WTC11 (cell line): ENCODE data around the gene HRH4. TPM values are rescaled to one million over a fixed set of nuclear protein-coding genes. Genes with fewer than 3 reads are reported as not detected.

Experiments
- ATAC-seq: fragments of 200-7000 bp; cut with Tn5 transposase; 2 replicates; pipeline ENCODE4 v1.10.0; 2021; ENCODE audit warnings: mild to moderate bottlenecking, moderate library complexity
- CTCF ChIA-PET: fragments of 300-600 bp; sonication (Branson Sonifier 250); formaldehyde crosslinking; loops from one replicate; lab custom pipeline; 2021; ENCODE audit warnings: antibody characterized with exemption; lab: Charles Lee
- POLR2A ChIA-PET: fragments of 350-600 bp; sonication (Branson Sonifier 250); formaldehyde crosslinking; loops from one replicate; lab custom pipeline; 2021; ENCODE audit warnings: antibody characterized with exemption; lab: Charles Lee
- DNase-seq: peaks from one replicate; pipeline ENCODE4 v3.0.0; 2021; ENCODE audit warnings: low spot score
- H3K27ac Mint-ChIP-seq: 2 replicates; pipeline ENCODE4 v1.8.0; 2021; ENCODE audit warnings: mixed read lengths
- H3K27me3 Mint-ChIP-seq: 2 replicates; pipeline ENCODE4 v1.8.0; 2021; ENCODE audit warnings: low read depth, mild to moderate bottlenecking, moderate library complexity, mixed read lengths
- H3K36me3 Mint-ChIP-seq: 2 replicates; pipeline ENCODE4 v1.8.0; 2021; ENCODE audit warnings: mixed read lengths
- H3K4me1 Mint-ChIP-seq: 2 replicates; pipeline ENCODE4 v1.8.0; 2022; ENCODE audit warnings: mixed read lengths
- H3K4me3 Mint-ChIP-seq: 2 replicates; pipeline ENCODE4 v1.8.0; 2021; ENCODE audit warnings: mild to moderate bottlenecking, moderate library complexity, mixed read lengths
- H3K9me3 Mint-ChIP-seq: 2 replicates; pipeline ENCODE4 v1.8.0; 2021; ENCODE audit warnings: mixed read lengths
- ATF1 ChIP-seq: sonication (generic); formaldehyde crosslinking; IDR thresholded peaks from 2 replicates; pipeline ENCODE4 v1.8.1; 2023; ENCODE audit warnings: mild to moderate bottlenecking, moderate library complexity, missing genetic modification reagents
- ELF4 ChIP-seq: sonication (generic); formaldehyde crosslinking; IDR thresholded peaks from 2 replicates; pipeline ENCODE4 v1.8.1; 2022; ENCODE audit warnings: low read depth, mild to moderate bottlenecking, moderate library complexity, missing genetic modification reagents
- FOXK1 ChIP-seq: sonication (generic); formaldehyde crosslinking; IDR thresholded peaks from 2 replicates; pipeline ENCODE4 v1.8.0; 2022; ENCODE audit warnings: mild to moderate bottlenecking, moderate library complexity, missing genetic modification reagents
- HMGA2 ChIP-seq: fragments of 250-450 bp; sonication (Bioruptor Pico); IDR thresholded peaks from 2 replicates; pipeline ENCODE4 v1.4.0; 2021; ENCODE audit warnings: mild to moderate bottlenecking, moderate library complexity
- NFATC4 ChIP-seq: fragments of 250-450 bp; sonication (Bioruptor Pico); IDR thresholded peaks from 2 replicates; pipeline ENCODE4 v1.9.0; 2021; ENCODE audit warnings: mild to moderate bottlenecking
- TP53 ChIP-seq: sonication (generic); formaldehyde crosslinking; IDR thresholded peaks from 2 replicates; pipeline ENCODE4 v1.8.1; 2023; ENCODE audit warnings: mild to moderate bottlenecking, missing genetic modification reagents
- ZNF396 ChIP-seq: fragments of 250-450 bp; sonication (Bioruptor Pico); IDR thresholded peaks from 2 replicates; pipeline ENCODE4 v1.8.0; 2021; ENCODE audit warnings: mild to moderate bottlenecking, moderate library complexity, borderline replicate concordance
- total RNA-seq: library from RNA; stranded (reverse); gene quantifications from 3 replicates; pipeline ENCODE4 v1.2.3, GENCODE V29; 2021
- TF ChIP-seq, protein P1 (sequence below): sonication (generic); formaldehyde crosslinking; IDR thresholded peaks from 2 replicates; pipeline ENCODE4 v1.8.1; 2022; ENCODE audit warnings: mild to moderate bottlenecking, missing genetic modification reagents, moderate library complexity, borderline replicate concordance
- TF ChIP-seq, protein P2 (sequence below): fragments of 250-450 bp; sonication (Bioruptor Pico); IDR thresholded peaks from 2 replicates; pipeline ENCODE4 v1.9.0; 2021; ENCODE audit warnings: mild to moderate bottlenecking
- TF ChIP-seq, protein P3 (sequence below): fragments of 250-450 bp; sonication (Bioruptor Pico); IDR thresholded peaks from 2 replicates; pipeline ENCODE4 v2.1.2; 2022; ENCODE audit warnings: mild to moderate bottlenecking, moderate library complexity
- TF ChIP-seq, protein P4 (sequence below): sonication (generic); formaldehyde crosslinking; IDR thresholded peaks from 2 replicates; pipeline ENCODE4 v1.8.1; 2022; ENCODE audit warnings: missing genetic modification reagents, borderline replicate concordance
- TF ChIP-seq, protein P5 (sequence below): fragments of 250-450 bp; sonication (Bioruptor Pico); IDR thresholded peaks from 2 replicates; pipeline ENCODE4 v1.9.0; 2021; ENCODE audit warnings: mild to moderate bottlenecking, borderline replicate concordance

HRH4 gene
- total RNA-seq, 1 experiment from 2014 or later: not detected

DNA sequence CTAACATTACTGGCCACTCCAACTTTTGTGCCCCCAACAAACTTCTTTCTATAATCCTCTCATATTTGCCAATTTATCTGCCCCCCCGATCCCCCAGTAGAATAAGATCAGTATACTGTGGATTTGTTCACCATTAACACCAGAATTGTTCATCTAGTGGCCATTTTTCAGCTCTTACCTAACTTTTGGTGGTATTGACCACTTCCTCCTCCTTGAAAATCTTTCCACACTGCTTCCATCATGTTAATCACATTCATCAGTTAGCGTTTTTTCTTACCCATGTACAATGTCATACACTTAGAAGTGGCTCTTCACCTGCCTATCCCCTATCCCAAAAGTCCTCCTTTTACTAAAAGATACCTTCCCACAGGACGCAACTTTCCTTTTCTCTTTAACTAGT lies 27.8 kb upstream of the HRH4 start (continued):
- TF ChIP-seq, protein P1, sequence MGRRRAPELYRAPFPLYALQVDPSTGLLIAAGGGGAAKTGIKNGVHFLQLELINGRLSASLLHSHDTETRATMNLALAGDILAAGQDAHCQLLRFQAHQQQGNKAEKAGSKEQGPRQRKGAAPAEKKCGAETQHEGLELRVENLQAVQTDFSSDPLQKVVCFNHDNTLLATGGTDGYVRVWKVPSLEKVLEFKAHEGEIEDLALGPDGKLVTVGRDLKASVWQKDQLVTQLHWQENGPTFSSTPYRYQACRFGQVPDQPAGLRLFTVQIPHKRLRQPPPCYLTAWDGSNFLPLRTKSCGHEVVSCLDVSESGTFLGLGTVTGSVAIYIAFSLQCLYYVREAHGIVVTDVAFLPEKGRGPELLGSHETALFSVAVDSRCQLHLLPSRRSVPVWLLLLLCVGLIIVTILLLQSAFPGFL: no peak

DNA sequence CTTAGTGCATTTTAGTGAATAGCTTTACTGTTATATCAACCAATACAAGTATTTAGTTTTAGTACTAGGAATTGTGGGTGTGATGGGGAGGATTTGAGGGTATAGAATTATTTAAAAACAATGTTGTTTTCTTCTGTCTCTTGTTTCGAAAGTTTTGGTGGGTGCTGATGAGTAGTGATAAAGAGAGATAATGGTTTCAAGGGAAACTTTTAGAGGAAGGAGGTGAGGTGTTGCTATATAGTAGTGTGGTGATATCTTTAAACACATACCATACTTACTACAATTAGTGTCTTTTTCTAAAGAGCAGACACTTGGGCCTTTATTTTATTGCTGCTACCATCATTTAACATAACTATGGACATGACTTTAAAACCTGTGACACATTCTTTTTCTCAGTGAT lies 23.5 kb upstream of the HRH4 start:
- Mint-ChIP-seq H3K36me3 (peaks cover 52% of the 10 kb centered on the region), H3K4me3 (no peak overlapping the region)
- POLR2A ChIA-PET: no interaction called here

DNA sequence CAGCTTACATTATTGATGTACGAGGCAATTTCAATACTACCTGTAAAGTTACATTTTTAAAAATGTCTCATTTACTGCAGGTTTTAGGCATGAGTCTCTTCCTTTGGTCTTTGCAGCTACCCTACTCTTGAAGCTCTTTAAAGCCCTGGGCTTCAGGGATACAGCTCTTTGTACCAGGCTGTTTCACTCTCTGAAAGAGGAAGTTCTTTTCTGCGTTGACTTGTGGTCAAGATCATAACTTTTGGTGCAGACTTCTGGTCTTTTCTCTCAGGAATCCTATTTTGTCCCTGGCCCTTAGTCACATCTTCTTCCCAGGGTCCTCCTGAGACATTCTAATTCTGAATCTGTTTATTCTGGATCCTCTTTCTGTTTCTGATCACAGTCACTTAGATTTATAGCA lies 16.6 kb upstream of the HRH4 start:
- no peak for ATAC-seq
- Mint-ChIP-seq H3K4me3 (no peak overlapping the region), H3K27ac (no peak overlapping the region), H3K27me3 (no peaks in the 10 kb centered on the region), H3K36me3 (peaks cover 46% of the 10 kb centered on the region), H3K9me3 (no peaks in the 10 kb centered on the region), H3K4me1 (no peaks in the 10 kb centered on the region)
- POLR2A ChIA-PET: no interaction called here
- CTCF ChIA-PET: interaction anchor here (0.7 to 1.3 kb wide), 3 partner anchors 10 to 84 kb away, joined by 3 to 5 read pairs (median 3); no protein-coding TSS in a partner anchor
- DNase-seq: no peak
- TF ChIP-seq HMGA2 (CRISPR knock-in tag) (no peak), TP53 (CRISPR knock-in tag) (no peak), ELF4 (CRISPR knock-in tag) (no peak), NFATC4 (CRISPR knock-in tag) (no peak), FOXK1 (no peak), ATF1 (CRISPR knock-in tag) (no peak)
- TF ChIP-seq, protein P2, sequence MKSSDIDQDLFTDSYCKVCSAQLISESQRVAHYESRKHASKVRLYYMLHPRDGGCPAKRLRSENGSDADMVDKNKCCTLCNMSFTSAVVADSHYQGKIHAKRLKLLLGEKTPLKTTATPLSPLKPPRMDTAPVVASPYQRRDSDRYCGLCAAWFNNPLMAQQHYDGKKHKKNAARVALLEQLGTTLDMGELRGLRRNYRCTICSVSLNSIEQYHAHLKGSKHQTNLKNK (CRISPR knock-in tag): no peak
- TF ChIP-seq, protein P1: no peak

More for the DNA sequence above, 23.5 kb upstream of the HRH4 start:
- TF ChIP-seq, protein P3, sequence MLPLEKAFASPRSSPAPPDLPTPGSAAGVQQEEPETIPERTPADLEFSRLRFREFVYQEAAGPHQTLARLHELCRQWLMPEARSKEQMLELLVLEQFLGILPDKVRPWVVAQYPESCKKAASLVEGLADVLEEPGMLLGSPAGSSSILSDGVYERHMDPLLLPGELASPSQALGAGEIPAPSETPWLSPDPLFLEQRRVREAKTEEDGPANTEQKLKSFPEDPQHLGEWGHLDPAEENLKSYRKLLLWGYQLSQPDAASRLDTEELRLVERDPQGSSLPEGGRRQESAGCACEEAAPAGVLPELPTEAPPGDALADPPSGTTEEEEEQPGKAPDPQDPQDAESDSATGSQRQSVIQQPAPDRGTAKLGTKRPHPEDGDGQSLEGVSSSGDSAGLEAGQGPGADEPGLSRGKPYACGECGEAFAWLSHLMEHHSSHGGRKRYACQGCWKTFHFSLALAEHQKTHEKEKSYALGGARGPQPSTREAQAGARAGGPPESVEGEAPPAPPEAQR (CRISPR knock-in tag): no peak
- H3K9me3 Mint-ChIP-seq: no peaks in the 10 kb centered on the region
- H3K4me1 Mint-ChIP-seq: no peaks in the 10 kb centered on the region
- no peaks in the 10 kb centered on the region for H3K27me3 Mint-ChIP-seq
- no peak overlapping the region for H3K27ac Mint-ChIP-seq
- CTCF ChIA-PET: interaction anchor here (1.2 to 1.4 kb wide), 2 partner anchors 10 to 52 kb away, joined by 3 to 6 read pairs; no protein-coding TSS in a partner anchor
- no peak for DNase-seq
- ATAC-seq: no peak

DNA sequence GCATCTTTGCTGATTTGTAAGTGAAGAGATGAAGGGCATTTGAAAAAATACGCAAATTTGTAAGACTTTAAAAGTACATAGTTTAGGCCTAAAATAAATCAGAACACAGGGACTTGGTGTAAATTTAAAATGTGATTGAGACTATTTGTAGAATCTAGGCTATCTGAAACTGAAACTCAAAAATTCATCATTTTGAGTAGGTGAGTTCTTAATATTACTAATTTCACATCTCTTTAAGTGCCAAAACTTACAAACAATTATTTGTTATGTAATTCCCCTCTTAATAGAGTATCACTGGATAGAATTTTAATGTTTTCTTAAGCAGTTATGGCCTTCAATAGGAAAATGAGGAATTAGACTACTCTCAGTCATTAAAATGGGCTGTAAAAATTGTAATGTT lies 14.0 kb upstream of the HRH4 start:
- Mint-ChIP-seq H3K36me3 (peaks cover 50% of the 10 kb centered on the region), H3K4me3 (no peak overlapping the region), H3K9me3 (no peaks in the 10 kb centered on the region), H3K4me1 (no peaks in the 10 kb centered on the region), H3K27ac (no peak overlapping the region), H3K27me3 (no peaks in the 10 kb centered on the region)
- ChIA-PET CTCF (interaction anchor here (0.5 to 2.1 kb wide), 11 partner anchors 10 to 292 kb away, joined by 3 to 21 read pairs (median 4); no protein-coding TSS in a partner anchor), POLR2A (no interaction called here)
- no peak for DNase-seq
- no peak for ATAC-seq
- TF ChIP-seq, protein P4, sequence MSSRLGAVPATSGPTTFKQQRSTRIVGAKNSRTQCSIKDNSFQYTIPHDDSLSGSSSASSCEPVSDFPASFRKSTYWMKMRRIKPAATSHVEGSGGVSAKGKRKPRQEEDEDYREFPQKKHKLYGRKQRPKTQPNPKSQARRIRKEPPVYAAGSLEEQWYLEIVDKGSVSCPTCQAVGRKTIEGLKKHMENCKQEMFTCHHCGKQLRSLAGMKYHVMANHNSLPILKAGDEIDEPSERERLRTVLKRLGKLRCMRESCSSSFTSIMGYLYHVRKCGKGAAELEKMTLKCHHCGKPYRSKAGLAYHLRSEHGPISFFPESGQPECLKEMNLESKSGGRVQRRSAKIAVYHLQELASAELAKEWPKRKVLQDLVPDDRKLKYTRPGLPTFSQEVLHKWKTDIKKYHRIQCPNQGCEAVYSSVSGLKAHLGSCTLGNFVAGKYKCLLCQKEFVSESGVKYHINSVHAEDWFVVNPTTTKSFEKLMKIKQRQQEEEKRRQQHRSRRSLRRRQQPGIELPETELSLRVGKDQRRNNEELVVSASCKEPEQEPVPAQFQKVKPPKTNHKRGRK (CRISPR knock-in tag): no peak
- TF ChIP-seq ZNF396 (CRISPR knock-in tag): no peak
- TF ChIP-seq NFATC4 (CRISPR knock-in tag): no peak
- TF ChIP-seq, protein P5, sequence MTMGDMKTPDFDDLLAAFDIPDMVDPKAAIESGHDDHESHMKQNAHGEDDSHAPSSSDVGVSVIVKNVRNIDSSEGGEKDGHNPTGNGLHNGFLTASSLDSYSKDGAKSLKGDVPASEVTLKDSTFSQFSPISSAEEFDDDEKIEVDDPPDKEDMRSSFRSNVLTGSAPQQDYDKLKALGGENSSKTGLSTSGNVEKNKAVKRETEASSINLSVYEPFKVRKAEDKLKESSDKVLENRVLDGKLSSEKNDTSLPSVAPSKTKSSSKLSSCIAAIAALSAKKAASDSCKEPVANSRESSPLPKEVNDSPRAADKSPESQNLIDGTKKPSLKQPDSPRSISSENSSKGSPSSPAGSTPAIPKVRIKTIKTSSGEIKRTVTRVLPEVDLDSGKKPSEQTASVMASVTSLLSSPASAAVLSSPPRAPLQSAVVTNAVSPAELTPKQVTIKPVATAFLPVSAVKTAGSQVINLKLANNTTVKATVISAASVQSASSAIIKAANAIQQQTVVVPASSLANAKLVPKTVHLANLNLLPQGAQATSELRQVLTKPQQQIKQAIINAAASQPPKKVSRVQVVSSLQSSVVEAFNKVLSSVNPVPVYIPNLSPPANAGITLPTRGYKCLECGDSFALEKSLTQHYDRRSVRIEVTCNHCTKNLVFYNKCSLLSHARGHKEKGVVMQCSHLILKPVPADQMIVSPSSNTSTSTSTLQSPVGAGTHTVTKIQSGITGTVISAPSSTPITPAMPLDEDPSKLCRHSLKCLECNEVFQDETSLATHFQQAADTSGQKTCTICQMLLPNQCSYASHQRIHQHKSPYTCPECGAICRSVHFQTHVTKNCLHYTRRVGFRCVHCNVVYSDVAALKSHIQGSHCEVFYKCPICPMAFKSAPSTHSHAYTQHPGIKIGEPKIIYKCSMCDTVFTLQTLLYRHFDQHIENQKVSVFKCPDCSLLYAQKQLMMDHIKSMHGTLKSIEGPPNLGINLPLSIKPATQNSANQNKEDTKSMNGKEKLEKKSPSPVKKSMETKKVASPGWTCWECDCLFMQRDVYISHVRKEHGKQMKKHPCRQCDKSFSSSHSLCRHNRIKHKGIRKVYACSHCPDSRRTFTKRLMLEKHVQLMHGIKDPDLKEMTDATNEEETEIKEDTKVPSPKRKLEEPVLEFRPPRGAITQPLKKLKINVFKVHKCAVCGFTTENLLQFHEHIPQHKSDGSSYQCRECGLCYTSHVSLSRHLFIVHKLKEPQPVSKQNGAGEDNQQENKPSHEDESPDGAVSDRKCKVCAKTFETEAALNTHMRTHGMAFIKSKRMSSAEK (CRISPR knock-in tag): no peak
